Measurements from ENCODE around the gene TRPT1.

Gene TRPT1

GRCh38 chr11:64178203-64178602 lies 47.8 kb downstream of the TRPT1 start:
- DNase-seq (ENCODE audit: low read depth), result no peak

GRCh38 chr11:64176751-64177150 lies 49.2 kb downstream of the TRPT1 start:
- DNase-seq (ENCODE audit: low read depth), result no peak
